ENCODE measurements around the gene NEK10. TPM values are rescaled to one million over a fixed set of nuclear protein-coding genes. Genes with fewer than 3 reads are reported as not detected.

NEK10 gene
- total and polyA plus RNA-seq, 9 of the 15 experiments (the other 6 are each of a cell fraction or from before 2014, with no cell fraction given), result 0.07 TPM; not detected in 8

DNA sequence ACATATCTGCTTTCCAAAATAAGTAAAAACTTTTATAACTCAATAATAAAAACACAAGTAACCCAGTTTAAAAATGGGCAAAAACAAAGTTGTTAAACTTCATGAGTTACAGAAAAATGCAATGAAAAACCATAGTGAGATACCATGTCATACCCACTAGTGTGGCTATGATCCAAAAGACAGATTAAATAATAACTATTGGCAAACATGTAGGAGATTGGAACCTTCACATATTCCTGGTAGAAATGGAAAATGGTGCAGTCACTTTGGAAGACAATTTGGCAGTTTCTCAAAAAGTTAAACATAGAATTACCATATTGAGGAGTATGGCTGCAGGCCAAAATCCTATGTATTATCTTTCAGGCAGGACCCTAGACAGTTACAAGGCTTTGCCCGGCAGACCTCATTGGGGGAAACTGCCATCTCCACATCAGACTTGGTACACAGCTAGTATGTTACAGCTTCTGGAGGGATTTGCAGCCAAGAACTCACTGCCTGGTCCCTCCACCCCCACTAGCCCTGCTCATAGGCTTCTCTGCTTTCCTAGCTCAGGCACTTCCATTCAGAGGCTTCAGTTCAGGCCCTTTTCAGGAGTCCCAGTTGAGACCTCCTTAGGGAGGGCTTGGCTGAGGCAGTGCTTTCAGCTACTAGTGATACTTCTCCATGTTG is 147.8 kb downstream of the NEK10 start (continued):
- TF ChIP-seq ZNF407 (IDR thresholded peaks at IDR 0.05; ENCODE audit: low read depth) (no peak), ZBTB1 (CRISPR knock-in tag; IDR thresholded peaks at IDR 0.05; ENCODE audit: borderline replicate concordance, low read depth) (no peak), PREB (CRISPR knock-in tag; IDR thresholded peaks at IDR 0.05) (no peak), GTF2F1 (IDR thresholded peaks at IDR 0.05; ENCODE audit: low read depth, low read length) (no peak), REST (IDR thresholded peaks at IDR 0.05; ENCODE audit: borderline replicate concordance) (no peak), REST (CRISPR knock-in tag; IDR thresholded peaks at IDR 0.05; ENCODE audit: low read depth) (no peak)
- TF ChIP-seq, protein P1, sequence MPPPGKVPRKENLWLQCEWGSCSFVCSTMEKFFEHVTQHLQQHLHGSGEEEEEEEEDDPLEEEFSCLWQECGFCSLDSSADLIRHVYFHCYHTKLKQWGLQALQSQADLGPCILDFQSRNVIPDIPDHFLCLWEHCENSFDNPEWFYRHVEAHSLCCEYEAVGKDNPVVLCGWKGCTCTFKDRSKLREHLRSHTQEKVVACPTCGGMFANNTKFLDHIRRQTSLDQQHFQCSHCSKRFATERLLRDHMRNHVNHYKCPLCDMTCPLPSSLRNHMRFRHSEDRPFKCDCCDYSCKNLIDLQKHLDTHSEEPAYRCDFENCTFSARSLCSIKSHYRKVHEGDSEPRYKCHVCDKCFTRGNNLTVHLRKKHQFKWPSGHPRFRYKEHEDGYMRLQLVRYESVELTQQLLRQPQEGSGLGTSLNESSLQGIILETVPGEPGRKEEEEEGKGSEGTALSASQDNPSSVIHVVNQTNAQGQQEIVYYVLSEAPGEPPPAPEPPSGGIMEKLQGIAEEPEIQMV (tag; conservative IDR thresholded peaks at IDR 0.05; ENCODE audit: low read depth), result no peak
